OCI-LY1 (cell line): ENCODE results near the gene TEKT5.
A peak's percentile ranks its signal among the peaks of the same experiment; 100 is the strongest.

Source experiments
- H2AFZ ChIP-seq: fragments of 200-600 bp; sonication (generic), shearing (Covaris generic); 2 replicates; pipeline ENCODE4 v1.6.0; 2014; ENCODE audit warnings: antibody characterized with exemption, mild to moderate bottlenecking, low read length
- H3F3A ChIP-seq: fragments of 200-600 bp; sonication (generic), shearing (Covaris generic); 2 replicates; pipeline ENCODE4 v1.6.0; 2014; ENCODE audit warnings: mild to moderate bottlenecking, antibody characterized with exemption, low read length, moderate library complexity; ENCODE audit not compliant: insufficient read depth
- H3K27ac ChIP-seq: fragments of 200-600 bp; sonication (generic); 2 replicates; pipeline ENCODE4 v1.5.1; 2014; ENCODE audit warnings: low read length, mixed run types, mild to moderate bottlenecking, low read depth; ENCODE audit not compliant: poor library complexity, severe bottlenecking
- H3K27me3 ChIP-seq: fragments of 200-600 bp; sonication (generic); 2 replicates; pipeline ENCODE4 v1.6.0; 2014; ENCODE audit warnings: antibody characterized with exemption, mild to moderate bottlenecking, low read length, moderate library complexity; ENCODE audit not compliant: insufficient read depth
- H3K36me3 ChIP-seq: fragments of 200-600 bp; sonication (generic); 2 replicates; pipeline ENCODE4 v1.6.1; 2014; ENCODE audit warnings: mild to moderate bottlenecking, antibody characterized with exemption, low read length, moderate library complexity, mixed read lengths; ENCODE audit not compliant: insufficient read depth
- H3K4me1 ChIP-seq: fragments of 200-600 bp; sonication (generic); 2 replicates; pipeline ENCODE4 v1.5.1; 2014; ENCODE audit warnings: mild to moderate bottlenecking, low read length, moderate library complexity; ENCODE audit not compliant: insufficient read depth, severe bottlenecking
- H3K4me2 ChIP-seq: fragments of 200-600 bp; sonication (generic), shearing (Covaris generic); 2 replicates; pipeline ENCODE4 v1.6.1; 2014; ENCODE audit warnings: low read length
- H3K4me3 ChIP-seq: fragments of 200-600 bp; sonication (generic); 2 replicates; pipeline ENCODE4 v1.5.1; 2014; ENCODE audit warnings: low read length, low read depth, mild to moderate bottlenecking, mixed read lengths; ENCODE audit not compliant: poor library complexity, severe bottlenecking
- H3K79me2 ChIP-seq: fragments of 200-600 bp; shearing (Covaris generic); 2 replicates; pipeline ENCODE4 v1.6.1; 2016; ENCODE audit warnings: mixed run types, low read length, mixed read lengths; ENCODE audit not compliant: insufficient read depth
- H3K9ac ChIP-seq: fragments of 200-600 bp; sonication (generic), shearing (Covaris generic); 2 replicates; pipeline ENCODE4 v1.6.1; 2014; ENCODE audit warnings: mild to moderate bottlenecking, low read length, mixed read lengths
- H3K9me2 ChIP-seq: fragments of 200-600 bp; sonication (generic), shearing (Covaris generic); 2 replicates; pipeline ENCODE4 v1.6.1; 2014; ENCODE audit warnings: low read depth, mild to moderate bottlenecking, low read length, mixed read lengths
- H3K9me3 ChIP-seq: fragments of 200-600 bp; shearing (Covaris generic); 2 replicates; pipeline ENCODE4 v1.6.1; 2014; ENCODE audit warnings: low read length, mixed read lengths
- H4K20me1 ChIP-seq: fragments of 200-600 bp; sonication (generic), shearing (Covaris generic); 2 replicates; pipeline ENCODE4 v1.6.0; 2016; ENCODE audit warnings: mild to moderate bottlenecking, low read length; ENCODE audit not compliant: insufficient read depth
- CTCF ChIP-seq: fragments of 200-600 bp; sonication (generic), shearing (Covaris generic); IDR thresholded peaks from 2 replicates; pipeline ENCODE4 v1.5.1; 2017; ENCODE audit warnings: mild to moderate bottlenecking, antibody characterized with exemption, low read length, moderate library complexity, mixed read lengths
- EZH2 ChIP-seq: fragments of 200-600 bp; sonication (generic), shearing (Covaris generic); IDR thresholded peaks from 2 replicates; pipeline ENCODE4 v1.8.0; 2017; ENCODE audit warnings: borderline replicate concordance, mixed run types, mild to moderate bottlenecking, antibody characterized with exemption, low read length, moderate library complexity, mixed read lengths

The TEKT5 gene

GRCh38 chr16:10694830-10695229 is at the start of gene TEKT5:
Gene TEKT5 (minus strand): TSS chr16:10694930. CDS start chr16:10694873, 57 bp downstream.
- H3K79me2 ChIP-seq, result no peaks in the 10 kb centered on the region
- no peak within 1 kb of the TSS for H2AFZ ChIP-seq
- TF ChIP-seq EZH2, result no peak
- no peak for TF ChIP-seq CTCF
- no peaks in the 10 kb centered on the region; the same call in 1 of the 2 replicates for H3K27me3 ChIP-seq
- no peaks in the 10 kb centered on the region for H3K9me3 ChIP-seq
- H3K4me3 ChIP-seq, result no peak within 1 kb of the TSS
- no peak within 1 kb of the TSS for H3K27ac ChIP-seq
- no peak within 1 kb of the TSS for H3K9ac ChIP-seq
- no peaks in the 10 kb centered on the region for H3K36me3 ChIP-seq
- no peak within 1 kb of the TSS for H3K4me2 ChIP-seq
- H4K20me1 ChIP-seq, result no peaks in the 10 kb centered on the region
- H3F3A ChIP-seq, result no peaks in the 10 kb centered on the region
- no peaks in the 10 kb centered on the region for H3K9me2 ChIP-seq
- no peaks in the 10 kb centered on the region for H3K4me1 ChIP-seq

- Histone ChIP-seq H3K27ac (peak within 1 kb of the TSS; percentile 72), H3K27me3 (no peaks in the 10 kb centered on the region), H3F3A (no peaks in the 10 kb centered on the region), H3K79me2 (no peaks in the 10 kb centered on the region), H3K9me3 (no peaks in the 10 kb centered on the region), H2AFZ (no peak within 1 kb of the TSS), H3K9me2 (no peaks in the 10 kb centered on the region), H3K36me3 (peaks cover 13% of the 10 kb centered on the region), H3K4me2 (peak within 1 kb of the TSS; percentile 74), H3K4me1 (peaks cover 27% of the 10 kb centered on the region), H3K4me3 (peak within 1 kb of the TSS; percentile 61), H4K20me1 (no peaks in the 10 kb centered on the region), H3K9ac (peak within 1 kb of the TSS; percentile 68)
- TF ChIP-seq EZH2 (no peak), CTCF (no peak)
Measured at GRCh38 chr16:10743610-10744369, 49.1 kb upstream of the TEKT5 start, which contains the start of gene NUBP1. Gene NUBP1 (plus strand): TSS chr16:10743842. CDS start chr16:10743864, 22 bp downstream.

- H2AFZ ChIP-seq, result no peak overlapping the region
Measured at GRCh38 chr16:10743227-10743609, 48.5 kb upstream of the TEKT5 start.

More at GRCh38 chr16:10743227-10743609, 48.5 kb upstream of the TEKT5 start:
- TF ChIP-seq CTCF (no peak), EZH2 (no peak)
- Histone ChIP-seq H3K9me2 (no peaks in the 10 kb centered on the region), H3K79me2 (no peaks in the 10 kb centered on the region), H3F3A (no peaks in the 10 kb centered on the region), H3K36me3 (peaks cover 9% of the 10 kb centered on the region), H3K4me1 (peaks cover 29% of the 10 kb centered on the region), H3K4me2 (peak overlapping the region; percentile 70), H3K9ac (peak overlapping the region; percentile 66), H3K4me3 (peak overlapping the region; percentile 61), H3K27ac (peak overlapping the region; percentile 72), H3K27me3 (no peaks in the 10 kb centered on the region), H3K9me3 (no peaks in the 10 kb centered on the region), H4K20me1 (no peaks in the 10 kb centered on the region)
